Stimulated activated CD8-positive, alpha-beta memory T cell treated with anti-CD3 and anti-CD28 coated beads, Interleukin-15, amount 100 ng/mL, for 4 hours (primary cell): ENCODE measurements around the gene NYAP2.

Experiments
- DNase-seq, 2 donors: peaks; one replicate each; pipeline ENCODE4 v3.0.0-alpha.2; 2020; ENCODE audit warnings: low read depth in 2 of 2

Gene NYAP2

DNA sequence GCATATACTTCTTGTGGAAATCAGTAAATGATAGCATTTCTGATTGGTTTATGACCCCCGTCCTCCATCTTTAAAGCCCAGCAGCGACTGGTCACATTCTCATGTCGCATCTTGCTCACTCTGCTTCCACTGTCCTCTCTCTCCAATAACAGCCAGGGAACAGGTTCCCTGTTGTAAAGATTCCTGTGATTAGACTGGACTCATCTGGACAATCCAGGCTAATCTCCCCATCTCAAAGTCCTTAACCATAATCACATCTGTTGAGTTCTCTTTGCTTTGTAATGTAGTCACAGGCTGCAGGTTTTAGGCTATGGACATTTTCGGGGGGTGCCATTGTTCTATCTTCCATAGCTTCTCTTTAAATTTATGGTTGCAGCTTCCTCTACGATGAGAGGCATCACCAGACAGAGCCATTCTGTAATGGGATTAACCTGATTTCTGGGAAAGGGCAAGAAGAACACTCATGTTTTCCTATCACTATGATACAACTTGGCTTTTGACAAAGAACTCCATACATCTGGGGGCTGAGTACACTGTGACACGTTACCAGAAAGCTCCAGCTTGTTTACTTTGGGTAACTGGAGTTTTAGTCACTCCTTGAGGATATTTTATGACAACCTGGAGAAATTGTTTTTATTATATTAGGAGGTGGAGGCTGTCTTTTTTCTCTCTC, 159.0 kb downstream of the NYAP2 start:
- no peak for DNase-seq

DNA sequence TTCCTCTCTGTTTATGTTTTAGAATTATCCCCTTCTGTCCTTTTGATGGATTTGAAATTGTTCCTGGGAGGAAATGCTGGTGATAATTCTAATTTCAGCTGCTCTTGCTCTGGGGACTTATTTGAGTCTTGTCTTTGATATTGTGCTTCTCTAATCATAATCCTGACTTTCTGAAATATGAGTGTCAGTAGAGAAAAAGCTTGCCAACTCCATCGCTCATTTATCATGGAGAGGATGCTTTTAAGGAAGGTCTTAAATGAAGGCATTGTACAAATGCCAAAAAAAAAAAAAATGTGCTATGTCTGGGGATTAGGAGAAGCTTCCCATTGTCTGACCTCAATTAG, 159.5 kb downstream of the NYAP2 start:
- DNase-seq: no peak

DNA sequence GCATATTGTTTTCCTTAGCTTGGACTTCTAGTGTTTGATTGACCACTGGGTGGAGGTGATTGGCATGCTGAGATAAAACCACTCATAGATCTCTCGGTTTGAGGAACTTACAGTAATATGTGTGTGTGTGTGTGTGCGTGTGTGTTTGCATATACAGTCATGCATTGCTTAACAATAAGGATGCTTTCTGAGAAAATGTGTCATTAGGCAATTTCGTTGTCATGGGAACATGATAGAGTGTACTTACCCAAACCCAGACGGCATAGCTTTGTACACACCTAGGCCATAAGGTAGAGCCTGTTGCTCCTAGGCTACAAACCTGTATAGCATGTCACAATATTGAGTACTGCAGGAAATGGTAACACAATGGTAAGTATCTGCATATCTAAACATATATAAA, 167.3 kb downstream of the NYAP2 start:
- DNase-seq: no peak

DNA sequence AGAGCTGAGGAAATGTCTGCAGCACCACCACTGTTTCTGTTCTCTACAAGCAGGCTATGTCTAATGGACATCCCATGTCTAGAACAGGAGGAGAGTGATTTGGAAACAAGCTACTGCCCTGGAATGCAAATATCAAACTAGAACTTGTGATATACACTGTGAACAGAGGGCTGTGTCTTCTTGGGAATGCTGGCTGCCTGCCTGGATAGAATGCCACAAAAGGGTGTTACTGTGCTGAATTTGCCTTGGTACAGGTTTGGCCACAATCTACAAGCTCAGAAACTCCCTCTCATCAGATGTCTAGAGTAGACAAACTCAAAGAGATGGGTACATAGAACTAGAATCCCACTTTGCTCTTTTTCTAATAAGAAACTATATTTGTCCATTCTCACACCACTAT, 170.5 kb downstream of the NYAP2 start:
- no peak for DNase-seq

DNA sequence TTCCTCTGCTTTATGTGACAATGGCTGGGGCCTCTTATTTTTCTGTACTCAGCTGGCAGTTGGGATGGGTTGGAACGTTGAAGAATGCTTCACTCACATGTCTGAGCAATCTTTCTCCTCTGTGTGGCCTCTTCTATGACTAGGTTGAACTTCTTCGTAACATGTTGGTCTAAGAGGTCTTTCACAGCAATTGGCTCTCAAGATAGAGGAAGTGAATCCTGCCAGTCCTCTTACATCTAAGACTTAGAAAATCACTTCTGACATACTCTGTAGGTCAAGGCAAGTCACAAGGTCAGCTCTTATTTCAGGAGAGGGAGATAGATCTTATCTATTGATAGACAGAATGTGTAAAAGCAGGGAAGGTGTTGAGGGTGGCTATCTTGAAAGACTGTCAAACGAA, 174.1 kb downstream of the NYAP2 start:
- no peak for DNase-seq

DNA sequence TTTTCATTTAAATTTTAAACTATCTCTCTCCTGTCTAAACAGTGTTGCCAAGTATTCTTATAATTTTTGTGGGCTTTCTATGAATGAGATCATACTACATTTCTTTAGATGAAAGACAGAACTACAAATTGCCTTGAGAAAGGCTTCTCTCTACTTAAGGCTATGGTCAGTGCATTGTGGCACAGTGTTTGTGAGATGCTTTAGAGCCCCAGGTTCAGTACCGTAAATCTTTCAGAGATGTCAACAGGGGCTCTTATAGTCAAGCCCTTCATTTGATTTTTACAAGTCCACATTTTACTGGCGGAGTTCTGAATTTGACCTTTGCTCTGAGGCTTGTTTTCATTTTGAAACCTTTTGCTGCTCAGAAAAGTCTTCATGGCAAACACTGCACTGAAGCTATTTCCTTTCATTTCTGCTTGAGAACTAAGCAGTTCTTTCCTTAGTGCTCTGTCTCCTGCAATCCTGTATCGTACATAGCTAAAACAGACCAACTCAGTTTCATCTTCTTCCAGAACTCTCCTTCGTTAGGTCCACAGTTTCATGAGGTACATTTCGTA, 175.2 kb downstream of the NYAP2 start:
- DNase-seq: no peak

DNA sequence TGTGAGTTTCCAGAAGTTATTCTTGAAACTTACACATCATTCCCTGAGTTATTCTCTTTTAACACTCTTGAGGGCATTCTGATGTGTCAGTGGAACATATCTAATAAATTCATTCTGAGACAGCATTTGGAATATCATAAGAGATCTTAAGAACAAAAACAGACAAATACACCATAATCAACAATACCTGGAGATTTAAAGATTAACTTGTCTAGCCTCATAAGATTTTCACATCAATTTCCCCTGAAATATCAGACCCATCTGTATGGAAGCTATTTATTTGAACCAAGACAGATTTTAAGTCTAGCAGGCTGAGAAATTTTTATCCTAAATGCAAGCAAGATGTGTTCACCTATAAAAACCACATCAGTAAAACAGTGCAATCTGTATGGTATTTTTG, 181.6 kb downstream of the NYAP2 start:
- no peak for DNase-seq

DNA sequence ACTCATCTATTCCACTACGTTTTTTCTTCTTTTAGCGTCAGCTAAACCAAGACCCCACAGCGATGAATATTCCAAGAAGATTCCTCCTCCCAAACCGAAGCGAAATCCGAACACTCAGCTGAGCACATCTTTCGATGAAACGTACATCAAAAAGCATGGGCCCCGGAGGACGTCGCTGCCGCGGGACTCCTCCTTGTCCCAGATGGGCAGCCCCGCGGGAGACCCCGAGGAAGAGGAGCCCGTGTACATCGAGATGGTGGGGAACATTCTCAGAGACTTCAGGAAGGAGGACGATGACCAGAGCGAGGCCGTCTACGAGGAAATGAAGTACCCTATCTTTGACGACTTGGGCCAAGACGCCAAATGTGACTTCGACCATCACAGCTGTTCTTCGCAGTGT, 182.4 kb downstream of the NYAP2 start:
- no peak for DNase-seq

DNA sequence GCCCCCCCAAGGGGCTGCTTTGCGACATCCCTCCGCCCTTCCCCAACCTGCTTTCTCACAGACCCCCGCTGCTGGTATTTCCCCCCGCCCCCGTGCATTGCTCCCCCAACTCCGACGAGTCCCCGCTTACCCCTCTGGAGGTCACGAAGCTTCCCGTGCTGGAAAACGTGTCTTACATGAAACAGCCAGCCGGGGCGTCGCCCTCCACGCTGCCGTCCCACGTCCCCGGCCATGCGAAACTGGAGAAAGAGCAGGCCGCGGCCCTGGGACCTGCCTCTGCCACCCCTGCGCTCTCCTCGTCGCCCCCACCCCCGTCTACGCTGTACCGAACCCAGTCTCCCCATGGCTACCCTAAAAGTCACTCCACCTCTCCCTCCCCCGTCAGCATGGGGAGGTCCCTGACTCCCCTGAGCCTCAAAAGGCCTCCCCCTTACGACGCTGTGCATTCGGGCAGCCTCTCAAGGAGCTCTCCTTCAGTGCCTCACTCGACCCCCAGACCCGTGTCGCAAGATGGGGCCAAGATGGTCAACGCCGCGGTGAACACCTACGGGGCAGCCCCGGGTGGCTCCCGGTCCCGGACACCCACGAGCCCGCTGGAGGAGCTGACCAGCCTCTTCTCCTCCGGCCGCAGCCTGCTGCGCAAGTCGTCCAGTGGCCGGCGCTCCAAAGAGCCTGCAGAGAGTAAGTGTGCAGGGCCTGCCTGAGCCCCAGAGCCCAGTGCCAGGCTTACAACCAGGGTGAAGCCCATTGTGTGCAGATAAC, 183.0 kb downstream of the NYAP2 start:
- DNase-seq: no peak

DNA sequence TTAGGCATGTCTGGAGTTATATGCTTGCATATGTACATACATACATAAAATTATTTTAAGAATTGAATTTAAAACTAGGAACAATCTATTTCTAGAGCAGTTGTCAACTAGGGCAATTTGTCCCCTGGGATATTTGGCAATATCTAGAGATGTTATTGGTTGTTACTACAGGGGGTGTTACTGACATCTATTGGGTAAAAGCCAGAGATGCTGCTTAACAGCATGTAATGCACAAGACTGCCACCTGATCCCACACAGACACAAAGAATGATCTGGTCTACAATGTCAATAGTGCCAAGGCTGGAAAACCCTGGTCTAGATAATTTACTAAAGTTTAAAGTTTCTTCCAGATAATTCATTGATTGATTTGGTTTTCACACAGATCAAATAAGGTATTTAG, 185.3 kb downstream of the NYAP2 start:
- DNase-seq: no peak

DNA sequence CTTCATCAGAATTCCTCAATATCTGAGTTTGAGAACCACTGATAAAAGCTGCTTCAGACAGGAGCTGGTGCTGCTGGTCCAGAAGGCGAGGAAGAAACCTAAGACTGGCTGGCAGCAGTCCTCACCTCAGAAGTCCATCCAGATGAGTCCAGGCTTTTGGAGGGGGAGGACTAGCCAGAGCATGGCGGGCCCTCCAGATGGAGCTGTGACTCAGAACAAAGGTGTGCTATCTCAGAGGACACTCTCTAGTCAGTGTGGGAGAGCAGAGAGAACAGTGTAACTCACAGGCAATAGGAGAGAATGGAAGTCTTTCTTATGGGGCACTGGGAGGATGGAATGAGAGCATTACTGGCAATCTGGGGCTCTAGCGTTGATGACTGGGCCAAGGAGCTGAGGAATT, 191.4 kb downstream of the NYAP2 start:
- DNase-seq: no peak

DNA sequence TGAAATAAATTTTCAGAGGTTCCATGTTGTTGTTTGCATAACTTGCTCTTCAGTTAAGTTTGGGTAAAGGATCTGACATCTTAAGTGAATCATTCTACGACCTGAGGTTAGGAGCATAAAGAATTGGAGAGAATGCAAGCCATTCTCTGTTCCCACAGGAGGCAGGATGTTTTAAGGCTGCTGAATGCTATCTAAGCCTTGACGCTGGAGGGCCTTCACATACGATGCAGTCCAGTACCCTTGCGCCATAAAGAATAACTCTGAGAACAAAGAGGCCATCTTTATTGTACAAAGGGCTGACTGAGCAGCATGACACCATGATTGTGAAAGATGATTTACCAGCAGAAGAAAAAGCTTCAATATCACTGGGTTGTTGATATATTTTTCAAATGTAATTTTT, 198.4 kb downstream of the NYAP2 start:
- DNase-seq: no peak

DNA sequence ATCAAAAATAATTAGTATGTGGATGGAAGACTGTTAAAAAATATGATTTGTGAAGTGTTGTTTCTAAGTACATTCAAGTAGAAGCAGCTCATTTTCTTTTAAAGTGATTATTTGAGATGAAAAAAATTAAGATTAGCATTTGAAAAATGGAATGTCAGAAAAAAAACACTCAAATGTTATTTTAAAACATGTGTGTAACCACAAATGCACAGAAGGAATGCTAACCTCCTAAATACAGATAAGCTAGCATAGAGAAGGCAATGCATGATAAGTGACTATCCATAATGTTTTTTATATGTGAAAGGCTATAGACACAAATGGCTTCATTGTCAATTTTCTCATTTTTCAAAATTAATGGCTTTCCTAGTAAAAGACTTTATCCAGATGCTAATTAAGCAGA, 198.9 kb downstream of the NYAP2 start:
- no peak for DNase-seq

DNA sequence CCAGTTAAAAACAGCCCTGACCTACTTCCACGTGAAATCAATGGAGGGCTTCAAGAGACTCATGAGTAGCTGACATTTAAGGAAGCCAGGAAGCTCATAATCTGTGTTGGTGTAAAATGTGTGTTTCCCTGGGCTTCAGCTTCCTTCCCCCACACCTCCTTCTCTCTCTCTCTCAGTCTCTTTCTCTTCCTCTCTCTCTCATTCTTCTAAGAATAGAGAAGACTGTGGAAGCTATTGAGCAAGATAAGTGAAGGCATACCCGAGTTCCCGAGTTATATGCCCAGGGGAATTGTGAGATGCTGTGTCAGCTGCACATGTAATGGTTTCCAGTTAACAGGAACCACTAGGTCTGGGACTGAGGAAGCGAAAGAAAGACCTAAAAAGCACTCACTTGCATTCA, 199.4 kb downstream of the NYAP2 start:
- DNase-seq: no peak

DNA sequence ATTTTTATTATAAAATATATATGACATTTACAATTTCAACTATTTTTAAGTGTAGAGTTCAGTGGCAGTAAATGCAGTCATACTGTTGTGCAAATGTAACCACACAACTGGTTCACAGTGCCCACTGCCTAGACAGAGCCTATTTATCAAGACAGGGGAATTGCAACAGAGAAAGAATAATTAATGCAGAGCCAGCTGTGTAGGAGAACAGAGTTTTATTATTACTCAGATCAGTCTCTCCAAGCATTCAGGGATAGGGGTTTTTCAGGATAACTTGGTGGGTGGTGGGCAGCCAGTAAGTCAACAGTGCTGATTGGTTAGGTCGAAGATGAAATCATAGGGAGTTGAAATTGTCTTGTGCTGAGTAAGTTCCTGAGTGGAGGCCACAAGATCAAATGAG, 200.3 kb downstream of the NYAP2 start:
- no peak for DNase-seq

DNA sequence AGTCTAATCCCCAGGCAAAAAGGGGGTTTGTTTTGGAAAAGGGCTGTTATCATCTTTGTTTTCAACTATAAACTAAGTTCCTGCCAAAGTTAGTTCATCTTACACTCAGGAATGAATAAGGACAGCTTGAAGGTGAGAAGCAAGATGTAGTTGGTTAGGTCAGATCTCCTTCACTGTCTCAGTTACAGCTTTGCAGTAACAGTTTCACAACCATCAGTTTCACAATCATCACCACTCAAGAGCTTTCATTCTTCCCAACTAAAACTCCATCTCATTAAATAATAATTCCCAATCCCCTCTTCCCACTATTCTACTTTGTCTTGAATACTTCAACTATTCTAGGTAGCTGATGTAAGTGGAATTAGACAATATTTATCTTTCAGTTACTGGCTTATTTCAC, 200.9 kb downstream of the NYAP2 start:
- no peak for DNase-seq

DNA sequence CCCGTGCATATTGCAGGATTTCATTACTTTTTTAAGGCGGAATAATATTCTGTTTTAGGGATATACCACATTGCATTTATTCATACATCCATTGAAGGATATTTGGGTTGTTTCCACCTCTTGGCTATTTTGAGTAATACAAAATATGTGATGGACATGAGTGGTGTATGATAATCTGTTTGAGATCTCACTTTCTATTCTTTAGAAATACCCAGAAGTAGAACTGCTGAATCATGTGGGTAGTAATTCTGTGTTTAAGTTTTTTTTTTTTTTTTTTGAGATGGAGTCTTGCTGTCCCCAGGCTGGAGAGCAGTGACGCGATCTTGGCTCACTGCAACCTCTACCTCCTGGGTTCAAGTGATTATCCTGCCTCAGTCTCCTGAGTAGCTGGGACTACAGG, 201.4 kb downstream of the NYAP2 start:
- no peak for DNase-seq

DNA sequence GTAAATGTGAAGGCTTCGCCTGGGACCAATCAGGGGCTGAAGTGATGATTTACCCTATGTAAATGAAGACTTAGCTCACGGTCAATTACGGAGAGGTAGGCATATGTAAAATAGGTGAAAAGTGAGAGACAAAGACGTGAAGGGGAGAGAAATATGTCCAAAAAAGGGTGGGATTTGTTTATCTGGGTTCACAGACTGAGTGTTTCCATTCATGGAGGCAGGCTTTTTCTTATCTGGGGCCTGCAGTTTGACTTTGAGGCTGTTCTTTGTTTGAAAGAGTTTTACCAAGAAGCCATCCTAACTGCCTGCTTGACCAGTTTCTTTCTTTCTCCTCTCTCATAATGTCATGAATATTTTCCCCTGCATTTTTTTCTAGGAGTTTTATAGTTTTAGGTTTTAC, 202.7 kb downstream of the NYAP2 start:
- DNase-seq: no peak

DNA sequence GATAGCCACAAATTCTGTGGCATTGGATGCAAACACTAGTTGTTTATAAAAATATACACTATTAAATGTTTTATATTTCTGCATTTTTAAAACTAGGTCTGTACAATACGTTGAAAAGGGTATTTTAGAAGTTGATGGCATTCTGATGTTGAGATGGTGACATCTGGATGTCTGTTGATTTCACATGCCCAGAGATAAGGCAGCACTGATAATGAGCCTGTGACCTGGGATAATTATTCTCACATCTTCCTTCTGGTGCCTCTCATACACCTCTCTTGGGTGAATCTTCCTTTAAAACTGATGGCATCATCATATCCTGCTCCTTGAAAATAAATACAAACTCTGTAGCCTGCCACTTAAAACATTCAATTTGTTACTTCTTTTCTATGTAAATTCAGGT, 208.6 kb downstream of the NYAP2 start:
- DNase-seq: no peak

DNA sequence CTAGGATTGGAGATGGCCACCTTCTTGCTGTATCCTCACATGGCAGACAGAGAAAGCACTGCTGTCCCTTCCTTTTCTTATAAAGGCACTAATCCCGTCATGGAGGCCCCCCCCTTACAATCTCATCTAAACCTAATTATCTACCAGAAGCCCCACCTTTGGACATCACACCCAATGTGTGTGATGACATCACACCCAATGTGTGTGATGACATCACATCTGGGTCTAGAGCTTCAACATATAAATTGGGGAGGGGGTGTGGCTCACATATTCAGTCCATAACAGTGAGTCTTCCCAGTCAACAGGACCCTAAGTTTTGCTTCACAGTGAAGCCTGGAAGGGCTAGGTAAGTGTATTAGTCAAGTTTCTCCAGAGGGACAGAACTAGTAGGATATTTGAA, 213.1 kb downstream of the NYAP2 start:
- DNase-seq: no peak

DNA sequence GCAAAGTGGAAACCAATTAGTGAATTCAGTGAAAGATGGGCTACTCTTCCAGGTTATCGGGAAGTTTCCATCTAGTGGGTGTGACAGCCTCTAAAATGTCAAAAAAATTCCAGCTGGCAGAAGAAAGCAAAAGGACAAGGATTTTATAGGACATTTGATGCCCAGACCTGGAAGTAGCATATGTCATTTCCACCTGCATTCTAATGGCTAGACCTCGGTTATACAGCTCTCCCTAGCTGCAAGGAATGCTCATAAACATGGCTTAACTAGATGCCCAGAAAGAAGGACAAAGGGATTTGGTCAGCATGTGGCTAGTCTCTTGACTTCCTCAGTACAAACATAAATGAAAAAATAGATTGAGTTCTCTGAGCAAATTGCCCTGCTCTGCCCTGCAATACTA, 215.4 kb downstream of the NYAP2 start:
- DNase-seq: no peak

DNA sequence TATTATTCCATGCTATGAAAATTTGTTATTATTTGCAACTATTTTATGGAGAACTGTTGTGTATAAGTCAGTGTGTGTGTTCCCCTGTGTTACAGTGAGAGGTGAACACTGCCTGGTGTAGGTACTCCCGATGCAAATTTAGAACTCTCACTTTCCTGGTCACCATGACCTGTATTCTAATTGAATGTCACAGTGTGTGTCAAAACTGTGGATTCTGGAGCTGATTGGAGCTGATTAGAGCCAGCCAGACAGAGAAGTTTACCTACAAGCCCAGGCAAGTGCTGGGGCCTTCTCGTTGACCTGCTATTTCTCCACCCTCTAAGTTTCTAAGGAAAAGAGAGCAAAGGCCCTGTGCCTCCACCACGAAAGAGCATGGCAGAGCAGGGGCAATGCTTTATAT, 216.0 kb downstream of the NYAP2 start:
- no peak for DNase-seq

DNA sequence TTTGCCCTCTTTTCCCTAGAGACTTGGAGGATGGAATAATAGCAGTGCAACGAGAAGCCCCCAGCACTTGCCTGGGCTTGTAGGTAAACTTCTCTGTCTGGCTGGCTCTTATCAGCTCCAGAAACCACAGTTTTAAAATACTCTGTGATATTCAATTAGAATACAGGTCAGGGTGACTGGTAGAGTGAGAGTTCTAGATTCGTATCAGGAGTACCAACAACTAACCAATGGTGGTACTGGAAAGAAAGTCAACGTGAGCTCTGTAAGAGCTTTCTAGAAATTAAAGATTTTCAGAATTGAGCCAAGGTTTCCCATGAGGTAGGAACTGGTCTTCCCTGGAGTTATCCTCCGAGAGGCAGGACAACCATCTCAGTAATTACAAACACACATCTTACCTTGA, 216.9 kb downstream of the NYAP2 start:
- no peak for DNase-seq

DNA sequence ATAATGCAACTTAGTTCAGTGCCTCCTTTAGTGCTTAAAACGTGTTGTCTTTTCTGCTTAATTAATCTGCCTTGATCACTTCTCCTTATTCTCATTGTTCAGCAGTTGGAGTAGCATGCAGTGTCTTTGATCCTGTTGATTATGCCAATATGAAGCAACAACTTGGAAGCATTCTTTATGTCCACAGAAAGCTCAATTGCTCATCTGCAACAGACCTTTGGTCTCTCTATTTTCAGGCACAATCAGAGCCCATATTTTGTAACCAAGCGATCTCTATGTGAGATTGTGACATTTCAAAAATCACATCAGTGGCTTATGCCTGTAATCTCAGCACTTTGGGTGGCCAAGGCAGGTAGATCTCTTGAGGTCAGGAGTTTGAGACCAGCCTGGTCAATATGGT, 217.3 kb downstream of the NYAP2 start:
- no peak for DNase-seq
